H9 (cell line): Measurements from ENCODE around the gene MS4A18. TPM values are rescaled to one million over a fixed set of nuclear protein-coding genes. Genes with fewer than 3 reads are reported as not detected.

ENCODE experiments used
- DNase-seq: peaks from one replicate; pipeline ENCODE4 v3.0.0-alpha.2; 2017
- H2AFZ ChIP-seq: one replicate; pipeline ENCODE4 v1.6.1; 2013; ENCODE audit warnings: mild to moderate bottlenecking, low read length, control low read depth, moderate library complexity
- H2AK5ac ChIP-seq: 2 replicates; pipeline ENCODE4 v1.6.1; 2013; ENCODE audit warnings: low read length, control low read depth, mixed read lengths; ENCODE audit not compliant: insufficient read length
- H2BK120ac ChIP-seq: one replicate; pipeline ENCODE4 v1.6.1; 2013; ENCODE audit warnings: low read depth, mild to moderate bottlenecking, low read length, control low read depth, inconsistent platforms; ENCODE audit not compliant: poor library complexity, severe bottlenecking
- H2BK12ac ChIP-seq: 2 replicates; pipeline ENCODE4 v1.6.1; 2013; ENCODE audit warnings: low read length, control low read depth, mixed read lengths, low read depth; ENCODE audit not compliant: insufficient read length
- H2BK15ac ChIP-seq: 2 replicates; pipeline ENCODE4 v1.6.1; 2013; ENCODE audit warnings: low read depth, low read length, control low read depth
- H2BK20ac ChIP-seq: one replicate; pipeline ENCODE4 v1.6.1; 2013; ENCODE audit warnings: low read depth, mild to moderate bottlenecking, low read length, control low read depth, inconsistent platforms; ENCODE audit not compliant: poor library complexity, severe bottlenecking
- H2BK5ac ChIP-seq: 2 replicates; pipeline ENCODE4 v1.6.1; 2013; ENCODE audit warnings: low read length, control low read depth, mixed read lengths; ENCODE audit not compliant: insufficient read length
- H3K14ac ChIP-seq: 2 replicates; pipeline ENCODE4 v1.6.1; 2013; ENCODE audit warnings: low read length, control low read depth; ENCODE audit not compliant: insufficient read depth
- H3K18ac ChIP-seq: 2 replicates; pipeline ENCODE4 v1.6.1; 2013; ENCODE audit warnings: low read depth, mild to moderate bottlenecking, mixed read lengths, low read length, control low read depth; ENCODE audit not compliant: insufficient read length
- H3K23ac ChIP-seq: 2 replicates; pipeline ENCODE4 v1.6.1; 2013; ENCODE audit warnings: low read length, control low read depth, mixed read lengths, low read depth; ENCODE audit not compliant: insufficient read length
- H3K23me2 ChIP-seq: 2 replicates; pipeline ENCODE4 v1.6.1; 2013; ENCODE audit warnings: low read depth, mild to moderate bottlenecking, mixed read lengths, low read length, control low read depth; ENCODE audit not compliant: insufficient read length, poor library complexity, severe bottlenecking
- H3K27ac ChIP-seq: 2 replicates; pipeline ENCODE4 v1.5.1; 2013; ENCODE audit warnings: low read length, control low read depth, mixed read lengths, low read depth; ENCODE audit not compliant: insufficient read length
- H3K27me3 ChIP-seq: 2 replicates; pipeline ENCODE4 v1.6.1; 2013; ENCODE audit warnings: low read length, control low read depth, inconsistent platforms; ENCODE audit not compliant: insufficient read depth
- H3K4ac ChIP-seq: 2 replicates; pipeline ENCODE4 v1.6.1; 2013; ENCODE audit warnings: low read depth, mild to moderate bottlenecking, control low read depth, inconsistent platforms, low read length, moderate library complexity
- H3K4me1 ChIP-seq: 2 replicates; pipeline ENCODE4 v1.6.1; 2013; ENCODE audit warnings: low read length, control low read depth, inconsistent platforms; ENCODE audit not compliant: insufficient read depth
- H3K4me2 ChIP-seq: 2 replicates; pipeline ENCODE4 v1.6.1; 2013; ENCODE audit warnings: low read length, control low read depth, mixed read lengths; ENCODE audit not compliant: insufficient read length, insufficient read depth
- H3K56ac ChIP-seq: 2 replicates; pipeline ENCODE4 v1.6.1; 2013; ENCODE audit warnings: low read depth, mild to moderate bottlenecking, mixed read lengths, low read length, control low read depth; ENCODE audit not compliant: insufficient read length
- H3K79me1 ChIP-seq: 2 replicates; pipeline ENCODE4 v1.6.1; 2013; ENCODE audit warnings: low read depth, mild to moderate bottlenecking, moderate library complexity, low read length, control low read depth, inconsistent platforms; ENCODE audit not compliant: insufficient read depth, poor library complexity, severe bottlenecking
- H3K79me2 ChIP-seq: 2 replicates; pipeline ENCODE4 v1.6.1; 2013; ENCODE audit warnings: low read length, control low read depth, inconsistent platforms; ENCODE audit not compliant: insufficient read depth
- H3K9ac ChIP-seq: 2 replicates; pipeline ENCODE4 v1.6.1; 2013; ENCODE audit warnings: low read length, control low read depth, mixed read lengths; ENCODE audit not compliant: insufficient read length; ENCODE audit errors: extremely low read depth
- H3K9me3 ChIP-seq: one replicate; pipeline ENCODE4 v1.6.1; 2013; ENCODE audit warnings: low read depth, low read length, inconsistent platforms; ENCODE audit not compliant: control insufficient read depth
- H3T11ph ChIP-seq: one replicate; pipeline ENCODE4 v1.6.1; 2013; ENCODE audit warnings: mild to moderate bottlenecking, low read length, control low read depth, inconsistent platforms
- H4K20me1 ChIP-seq: one replicate; pipeline ENCODE4 v1.6.1; 2013; ENCODE audit not compliant: control insufficient read depth, insufficient read length, insufficient read depth
- H4K5ac ChIP-seq: 2 replicates; pipeline ENCODE4 v1.6.1; 2013; ENCODE audit warnings: low read depth, mild to moderate bottlenecking, mixed read lengths, low read length, control low read depth; ENCODE audit not compliant: insufficient read length
- H4K8ac ChIP-seq: replicated peaks from 2 replicates; pipeline ENCODE4 v1.6.1; 2013; ENCODE audit warnings: low read length, control low read depth, mixed read lengths, low read depth; ENCODE audit not compliant: insufficient read length
- H4K91ac ChIP-seq: 2 replicates; pipeline ENCODE4 v1.6.1; 2013; ENCODE audit warnings: low read depth, mild to moderate bottlenecking, moderate library complexity, mixed read lengths, low read length, control low read depth; ENCODE audit not compliant: insufficient read length
- H3K27ac Mint-ChIP-seq, 3 experiments: 2 replicates in 2 of 3; 3 replicates in 1 of 3; pipeline ENCODE4 v1.8.0; 2020 to 2021; ENCODE audit warnings: mixed read lengths in 3 of 3, mild to moderate bottlenecking in 1 of 3, moderate library complexity in 1 of 3
- H3K27me3 Mint-ChIP-seq: 2 replicates; pipeline ENCODE4 v1.8.0; 2021; ENCODE audit warnings: low read depth, mild to moderate bottlenecking, moderate library complexity, mixed read lengths
- H3K36me3 Mint-ChIP-seq, 3 experiments: 2 replicates in 2 of 3; 3 replicates in 1 of 3; pipeline ENCODE4 v1.8.0; 2020 to 2021; ENCODE audit warnings: low read depth in 3 of 3, mixed read lengths in 3 of 3; ENCODE audit not compliant: insufficient read depth in 1 of 3
- H3K4me1 Mint-ChIP-seq, 2 experiments: 2 replicates each; pipeline ENCODE4 v1.8.0; 2020; ENCODE audit warnings: mixed read lengths in 2 of 2
- H3K4me3 Mint-ChIP-seq, 2 experiments: 2 replicates in 1 of 2; 3 replicates in 1 of 2; pipeline ENCODE4 v1.8.0; 2020 to 2021; ENCODE audit warnings: mild to moderate bottlenecking in 2 of 2, mixed read lengths in 2 of 2, moderate library complexity in 1 of 2
- H3K9me3 Mint-ChIP-seq, 2 experiments: 2 replicates in 1 of 2; 3 replicates in 1 of 2; pipeline ENCODE4 v1.8.0; 2020; ENCODE audit warnings: mild to moderate bottlenecking in 2 of 2, mixed read lengths in 2 of 2, moderate library complexity in 1 of 2
- CTCF ChIP-seq: fragments of 200-600 bp; sonication (generic); conservative IDR thresholded peaks from 3 replicates; pipeline ENCODE4 v1.8.0; 2021; ENCODE audit warnings: antibody characterized with exemption, mild to moderate bottlenecking
- WGBS: extraction: QIAGEN DNeasy Blood & Tissue Kit; methylation state at CpG from one replicate; pipeline ENCODE4 v1.1.7; 2013; ENCODE audit warnings: missing lambda C conversion rate, low lambda C conversion rate, mixed read lengths; ENCODE audit not compliant: insufficient read length; ENCODE audit errors: extremely low coverage; 5-methylcytosine and 5-hydroxymethylcytosine counted together
- total RNA-seq: library from RNA; stranded (reverse); gene quantifications from 2 replicates; pipeline ENCODE4 v1.2.1, GENCODE V29; 2021

Gene MS4A18
- total RNA-seq, 1 experiment from 2014 or later = not detected

DNA sequence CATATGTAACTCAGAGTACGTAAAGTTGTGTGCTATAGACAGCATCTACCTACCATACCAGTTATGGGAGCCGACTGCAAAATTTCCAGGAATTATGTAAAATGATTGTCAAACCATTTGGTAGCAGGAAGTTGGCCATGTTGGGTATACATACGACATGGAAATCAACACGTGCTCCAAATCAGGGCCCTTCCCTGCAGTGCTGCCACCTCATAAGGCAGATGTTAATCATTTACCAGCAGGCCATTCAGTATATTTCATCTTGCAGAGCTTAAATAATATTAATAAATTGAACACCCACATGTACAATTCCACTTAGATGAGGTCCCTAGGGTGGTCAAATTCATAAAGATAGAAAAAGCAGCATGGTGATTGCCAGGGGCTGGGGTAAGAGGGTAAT, 9.8 kb downstream of the MS4A18 start:
- no peak overlapping the region for H3K4ac ChIP-seq

More for the DNA sequence above, 9.8 kb downstream of the MS4A18 start:
- Histone ChIP-seq H3K23ac (no peak overlapping the region), H2BK20ac (no peak overlapping the region), H2AK5ac (no peak overlapping the region), H4K5ac (no peak overlapping the region), H2BK12ac (no peak overlapping the region), H3K9me3 (no peaks in the 10 kb centered on the region), H3K4me1 (no peaks in the 10 kb centered on the region), H2BK5ac (no peak overlapping the region), H3K14ac (no peak overlapping the region), H3K4me2 (no peak overlapping the region), H3K9ac (no peak overlapping the region), H3T11ph (no peak overlapping the region), H4K8ac (no peak overlapping the region), H2BK120ac (no peak overlapping the region), H2BK15ac (no peak overlapping the region), H3K23me2 (no peaks in the 10 kb centered on the region), H4K91ac (no peak overlapping the region), H3K18ac (no peak overlapping the region), H3K27ac (no peak overlapping the region), H3K56ac (no peak overlapping the region), H3K27me3 (no peaks in the 10 kb centered on the region), H2AFZ (no peak overlapping the region), H4K20me1 (no peaks in the 10 kb centered on the region), H3K79me1 (no peaks in the 10 kb centered on the region), H3K79me2 (no peaks in the 10 kb centered on the region)
- H3K27me3 Mint-ChIP-seq = peaks cover 5% of the 10 kb centered on the region
- H3K27ac Mint-ChIP-seq = no peak overlapping the region
- no peak for DNase-seq
- no CpG with 5 or more reads among the region's 4 CpGs for WGBS
- TF ChIP-seq CTCF = no peak
- no peaks in the 10 kb centered on the region for H3K36me3 Mint-ChIP-seq
- H3K4me3 Mint-ChIP-seq = no peak overlapping the region
- H3K4me1 Mint-ChIP-seq = peaks cover 0 to 3% of the 10 kb centered on the region in 2 experiments; a peak in 2 of 4 replicates
- no peaks in the 10 kb centered on the region for H3K9me3 Mint-ChIP-seq
